Middle frontal gyrus (tissue), 1 donor: ENCODE results near the gene CLIC3.
"Not testable (repeated sequence)": the region's sequence is repeated elsewhere in the genome, so short reads cannot be mapped to it uniquely, and the experiment has no call there.

ENCODE experiments used
- DNase-seq: peaks from one replicate; pipeline ENCODE4 v3.0.0-alpha.2; 2015; ENCODE audit warnings: low spot score; ENCODE audit errors: extremely low spot score

CLIC3 gene

DNA sequence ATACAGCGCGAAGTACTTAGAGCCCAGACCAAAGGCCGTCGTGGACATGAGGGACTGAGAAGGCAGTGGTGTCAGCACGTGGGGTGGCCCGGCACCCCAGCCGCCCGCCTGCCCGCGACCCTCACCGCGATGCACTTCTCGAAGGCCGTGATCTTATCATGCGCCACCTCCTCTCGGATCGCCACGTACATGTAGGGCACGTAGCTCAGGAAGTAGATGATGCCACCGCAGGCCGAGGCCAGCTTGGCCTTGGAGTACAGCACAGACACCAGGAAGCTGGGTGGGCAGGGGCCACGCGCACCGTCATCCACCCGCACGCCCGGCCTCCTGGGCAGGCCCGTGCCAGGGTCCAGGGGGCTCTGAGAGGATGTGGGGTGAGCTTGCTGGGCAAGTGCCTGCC lies 20.7 kb upstream of the CLIC3 start:
- DNase-seq: no peak

DNA sequence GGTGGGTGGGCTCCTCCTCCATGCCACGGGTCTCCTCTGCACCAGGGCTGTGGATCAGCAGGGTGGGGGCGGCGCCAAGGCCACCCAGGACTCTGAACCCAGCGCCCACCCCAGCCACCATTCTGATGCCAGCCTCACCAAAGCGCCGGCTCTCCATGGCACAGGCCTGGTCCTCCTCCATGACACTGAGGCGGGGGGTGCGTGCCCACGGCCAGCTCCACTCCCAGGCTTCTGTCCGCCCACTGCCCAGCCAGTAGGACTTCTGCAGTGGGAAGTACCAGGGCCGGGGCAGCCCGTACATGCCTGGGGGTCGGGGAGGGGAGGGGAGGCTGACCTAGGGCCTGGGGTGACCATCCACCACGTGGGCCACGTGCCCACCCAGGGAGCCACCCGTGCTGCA lies 20.1 kb upstream of the CLIC3 start:
- DNase-seq: no peak

- DNase-seq: no peak
These were observed 19.6 kb upstream of the CLIC3 start for GRCh38 chr9:137015976-137016375.

DNA sequence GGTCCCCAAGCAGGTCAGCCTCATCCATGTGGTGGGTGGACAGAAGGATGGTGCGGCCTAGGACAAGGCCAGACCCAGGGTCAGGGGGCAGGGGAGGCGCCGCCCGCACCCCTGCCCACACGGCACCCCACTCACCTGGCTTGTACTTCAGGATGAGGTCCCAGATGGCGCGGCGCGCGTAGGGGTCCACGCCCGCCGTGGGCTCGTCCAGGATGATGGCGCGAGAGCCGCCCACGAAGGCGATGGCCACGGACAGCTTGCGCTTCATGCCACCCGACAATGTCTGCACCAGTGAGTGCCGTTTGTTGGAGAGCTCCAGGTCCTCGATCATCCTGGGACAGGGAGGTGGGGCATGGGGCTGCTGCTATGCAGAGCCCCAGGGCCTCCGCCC lies 19.2 kb upstream of the CLIC3 start:
- no peak for DNase-seq

DNA sequence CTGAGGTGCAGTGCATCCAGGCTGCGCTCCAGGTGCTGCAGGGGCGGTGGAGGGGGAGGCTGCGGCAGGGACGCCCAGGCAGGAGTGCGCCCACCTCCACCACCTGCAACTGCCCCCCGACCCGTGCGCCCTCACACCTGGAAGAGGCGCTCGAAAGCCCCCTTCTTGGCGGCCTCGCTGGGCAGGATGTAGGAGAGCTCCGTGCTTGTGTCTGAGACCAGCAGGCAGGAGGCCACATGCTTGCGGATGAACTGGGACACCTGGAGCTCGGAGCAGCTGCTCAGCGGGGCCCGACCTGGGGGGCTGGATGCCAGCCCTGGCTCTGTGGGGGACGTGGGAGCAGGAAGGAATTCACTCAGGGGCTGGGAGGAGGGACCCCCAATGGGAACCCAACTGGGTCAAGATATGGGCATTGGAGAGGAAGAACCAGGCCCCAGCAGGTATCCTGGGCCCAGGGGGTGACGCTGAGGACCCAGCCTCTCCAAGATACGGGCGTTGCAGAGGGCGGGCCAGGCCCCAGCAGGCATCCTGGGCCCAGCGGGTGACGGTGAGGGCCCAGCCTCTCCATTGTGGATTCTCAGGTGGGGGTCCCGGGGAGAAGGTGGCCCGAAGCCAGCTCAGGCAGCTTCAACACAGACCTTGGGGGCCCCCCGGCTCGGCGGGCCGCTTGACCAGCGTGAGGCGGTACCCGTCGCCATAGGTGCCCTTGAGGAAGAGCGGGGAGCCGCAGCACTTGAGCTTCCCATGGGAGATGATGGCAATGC lies 18.6 kb upstream of the CLIC3 start:
- no peak for DNase-seq

DNA sequence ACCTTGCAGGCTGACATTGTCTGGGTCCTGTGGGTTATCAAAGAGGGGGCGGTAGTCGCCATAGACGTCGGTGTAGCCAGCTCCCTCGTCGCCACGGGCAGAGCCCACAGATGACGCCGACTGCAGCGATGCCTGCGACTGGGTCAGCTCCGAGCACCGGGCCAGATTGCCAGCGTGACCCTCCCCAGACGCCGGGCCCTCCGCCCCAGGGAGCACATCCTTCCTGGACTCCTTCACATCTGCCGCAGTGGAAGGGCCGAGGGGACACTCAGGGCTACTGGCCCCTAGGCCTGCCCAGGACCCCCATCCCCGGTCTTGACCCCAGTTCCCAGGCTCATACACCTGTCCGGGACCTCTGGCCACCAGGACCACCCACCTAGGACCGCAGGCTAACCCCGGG lies 17.8 kb upstream of the CLIC3 start:
- no peak for DNase-seq

DNA sequence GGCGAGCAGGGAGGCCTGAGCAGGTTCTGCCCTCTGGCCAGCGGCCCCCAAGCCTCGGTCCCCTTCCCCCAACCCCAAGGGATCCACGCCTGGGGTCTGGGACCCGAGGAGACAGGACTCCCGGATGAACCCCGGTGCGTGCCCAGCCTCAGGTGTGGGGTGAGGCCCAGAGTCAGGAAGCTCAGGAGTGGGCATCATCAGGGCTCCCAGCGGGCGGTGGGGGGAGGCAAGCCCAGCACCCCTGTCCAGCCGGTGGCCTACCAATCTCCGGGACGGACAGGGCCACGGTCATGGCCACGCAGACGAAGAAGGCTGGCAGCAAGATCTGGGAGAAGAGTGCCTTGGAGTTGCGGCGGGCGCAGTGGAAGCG lies 17.2 kb upstream of the CLIC3 start:
- no peak for DNase-seq

- no peak for DNase-seq
These were observed 16.6 kb upstream of the CLIC3 start for GRCh38 chr9:137012694-137013570.

- no peak for DNase-seq
These were observed 15.7 kb upstream of the CLIC3 start for GRCh38 chr9:137011907-137012675.

DNA sequence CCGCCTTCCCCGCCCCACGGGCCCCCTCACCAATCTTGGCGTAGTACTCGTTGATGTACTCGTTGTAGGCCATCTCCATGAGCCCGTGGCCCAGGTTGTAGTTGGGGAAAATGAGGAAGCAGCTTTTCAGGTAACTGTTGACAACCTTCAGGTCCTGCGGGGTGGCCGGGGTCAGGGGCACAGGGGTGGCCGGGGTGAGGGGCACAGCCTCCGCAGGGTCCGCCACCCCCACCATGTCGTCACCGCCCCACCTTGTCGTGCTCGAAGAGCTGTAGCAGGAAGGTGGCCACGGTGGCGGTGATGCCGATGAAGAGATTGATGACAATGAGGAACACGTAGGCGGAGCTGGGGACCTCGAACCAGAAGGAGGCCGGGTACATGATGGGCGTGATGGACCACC lies 14.8 kb upstream of the CLIC3 start:
- no peak for DNase-seq

DNA sequence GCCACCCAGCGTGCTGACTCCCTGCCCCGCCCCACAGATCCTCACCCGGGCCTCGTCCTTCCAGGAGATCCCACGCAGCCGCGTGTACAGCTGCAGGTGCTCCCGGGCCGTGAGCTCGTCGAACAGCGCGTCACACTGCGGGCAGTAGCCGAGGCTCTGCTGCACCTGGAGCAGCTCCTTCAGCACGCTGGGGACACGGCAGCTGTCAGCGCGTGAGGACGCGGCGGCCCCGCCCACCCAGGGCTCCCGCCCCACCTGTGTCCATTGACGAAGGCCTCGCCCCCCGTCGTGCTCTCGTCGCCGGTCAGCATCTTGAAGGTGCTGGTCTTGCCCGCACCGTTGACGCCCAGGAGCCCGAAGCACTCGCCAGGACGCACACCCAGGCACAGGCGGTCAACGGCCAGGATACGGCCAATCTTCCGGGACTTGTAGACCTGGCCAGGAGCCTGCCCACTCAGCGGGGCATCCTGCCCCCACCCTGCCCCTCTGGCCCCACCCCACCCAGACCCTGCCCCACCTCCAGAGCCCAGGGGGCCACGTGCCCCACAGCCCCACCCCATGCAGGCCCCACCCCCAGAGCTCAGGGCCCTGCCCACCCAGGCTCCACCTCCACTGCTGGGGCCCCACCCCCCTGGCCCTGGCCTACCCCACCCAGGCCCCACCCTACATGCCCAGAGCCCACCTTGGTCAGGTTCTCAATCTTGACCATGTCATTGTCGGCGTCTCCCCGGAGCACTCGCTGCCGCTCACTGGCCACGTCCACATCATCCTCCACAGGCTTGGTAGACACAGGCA lies 13.8 kb upstream of the CLIC3 start:
- DNase-seq: no peak

- DNase-seq: no peak
These were observed 12.8 kb upstream of the CLIC3 start for GRCh38 chr9:137009217-137009616.

- no peak for DNase-seq
These were observed 11.9 kb upstream of the CLIC3 start for GRCh38 chr9:137008312-137008711.

GRCh38 chr9:137007816-137008270 lies 11.5 kb upstream of the CLIC3 start:
- DNase-seq: no peak

DNA sequence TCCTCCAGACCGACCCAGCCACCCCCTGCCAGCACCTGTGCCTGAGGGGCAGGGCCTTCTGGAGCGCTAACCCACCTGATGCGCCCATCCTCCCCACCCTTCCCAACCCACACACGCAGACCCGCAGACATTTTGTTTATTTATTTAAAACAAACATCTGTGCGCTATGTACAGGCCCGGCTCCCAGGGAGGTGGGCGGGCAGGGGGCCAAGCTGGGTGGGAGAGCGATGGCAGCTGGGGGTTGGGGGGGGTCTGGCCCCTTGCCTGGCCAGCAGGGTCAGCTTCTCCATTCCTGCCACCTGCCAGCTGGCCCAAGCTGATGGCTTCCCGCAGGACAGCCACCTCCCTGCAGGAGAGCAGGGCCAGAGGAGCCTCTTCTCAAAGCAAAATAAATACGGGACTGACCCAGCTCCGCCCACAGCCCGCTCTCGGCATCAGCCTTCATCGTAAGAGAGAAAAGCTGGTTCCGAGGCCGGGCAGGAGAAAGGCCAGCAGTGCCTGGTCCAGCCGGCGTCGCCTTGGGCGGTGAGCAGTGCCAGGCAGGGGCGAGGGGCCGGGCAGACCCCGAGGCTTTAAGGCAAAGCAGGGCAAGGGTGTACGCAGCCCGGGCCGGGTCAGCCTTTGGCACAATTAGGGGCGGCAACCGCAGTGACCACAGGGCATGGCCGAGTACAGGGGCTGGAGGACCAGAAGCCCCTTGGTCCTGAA lies 10.9 kb upstream of the CLIC3 start:
- no peak for DNase-seq

DNA sequence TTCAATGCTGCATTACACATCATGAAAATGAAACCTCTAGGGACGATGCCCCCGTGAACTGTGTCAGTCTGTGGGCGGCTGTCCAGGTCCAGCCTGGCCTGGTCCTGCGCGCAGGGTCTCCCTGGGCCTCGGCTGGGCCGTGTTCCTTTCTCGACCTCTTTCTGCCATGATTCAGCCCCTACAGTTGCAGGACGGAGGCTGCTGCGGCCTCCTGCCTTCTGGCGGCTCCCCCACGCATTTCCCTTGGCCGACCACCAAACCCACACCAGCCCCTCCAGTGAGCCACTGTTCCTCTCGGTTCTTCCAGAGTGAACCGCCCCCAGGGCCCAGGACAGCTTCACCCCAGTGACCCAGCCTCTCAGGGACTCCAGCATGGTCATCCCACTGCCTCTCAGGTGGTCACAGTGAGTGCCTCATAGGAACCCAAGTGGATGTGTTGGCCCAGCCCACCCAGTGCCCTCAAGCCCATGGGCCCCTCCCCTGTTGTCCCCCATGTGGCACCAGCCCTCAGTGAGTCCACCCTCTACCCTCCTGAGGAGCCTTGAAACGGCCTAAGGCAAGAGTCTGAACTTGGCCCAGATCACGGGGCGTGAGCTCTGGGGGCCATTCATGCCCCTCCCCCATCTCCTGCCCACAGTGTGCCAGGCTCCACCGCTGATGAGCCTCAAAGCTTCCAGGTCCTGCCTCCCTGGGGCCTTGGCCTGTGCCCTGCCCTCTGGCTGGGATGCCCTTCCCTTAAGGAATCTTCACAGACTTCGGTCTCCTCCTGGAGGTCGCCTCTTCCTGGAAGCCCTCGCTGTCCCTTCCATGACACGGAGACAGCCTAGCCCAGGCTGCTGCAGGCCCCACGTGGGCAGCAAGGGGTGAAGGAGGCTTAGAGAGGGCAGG lies 10.0 kb upstream of the CLIC3 start:
- no peak for DNase-seq

DNA sequence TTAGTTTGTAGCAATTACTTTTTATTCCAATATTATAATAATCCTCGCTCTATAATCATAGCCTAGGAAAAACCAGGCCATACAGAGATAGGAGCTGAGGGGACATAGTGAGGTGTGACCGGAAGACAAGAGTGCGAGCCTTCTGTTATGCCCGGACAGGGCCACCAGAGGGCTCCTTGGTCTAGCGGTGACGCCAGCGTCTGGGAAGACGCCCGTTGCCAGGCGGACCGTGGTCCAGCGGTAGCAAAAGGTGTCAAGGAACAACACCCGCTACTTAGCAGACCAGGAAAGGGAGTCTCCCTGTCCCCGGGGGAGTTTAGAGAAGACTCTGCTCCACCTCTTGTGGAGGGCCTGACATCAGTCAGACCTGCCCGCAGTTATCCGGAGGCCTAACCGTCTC lies 7.9 kb upstream of the CLIC3 start:
- not testable (repeated sequence) for DNase-seq

DNA sequence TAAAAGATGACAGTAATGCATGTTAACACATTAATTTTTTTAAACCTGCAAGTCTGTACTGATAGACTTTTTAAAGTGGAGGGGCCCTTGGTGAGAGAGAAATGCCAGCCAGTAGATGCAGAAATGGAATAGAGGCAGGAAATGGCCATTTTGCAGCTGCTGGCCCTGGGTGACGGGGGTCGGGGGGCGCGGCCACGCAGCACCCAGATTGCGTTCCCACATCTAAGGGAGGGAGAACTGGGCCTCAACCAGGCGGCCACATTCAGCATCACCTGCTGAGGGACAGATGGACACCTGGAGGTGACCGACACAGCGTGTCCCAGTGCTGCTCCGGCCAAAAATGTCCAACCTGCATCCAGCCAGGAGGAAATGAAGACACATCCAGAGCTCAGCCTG lies 6.3 kb upstream of the CLIC3 start:
- no peak for DNase-seq

DNA sequence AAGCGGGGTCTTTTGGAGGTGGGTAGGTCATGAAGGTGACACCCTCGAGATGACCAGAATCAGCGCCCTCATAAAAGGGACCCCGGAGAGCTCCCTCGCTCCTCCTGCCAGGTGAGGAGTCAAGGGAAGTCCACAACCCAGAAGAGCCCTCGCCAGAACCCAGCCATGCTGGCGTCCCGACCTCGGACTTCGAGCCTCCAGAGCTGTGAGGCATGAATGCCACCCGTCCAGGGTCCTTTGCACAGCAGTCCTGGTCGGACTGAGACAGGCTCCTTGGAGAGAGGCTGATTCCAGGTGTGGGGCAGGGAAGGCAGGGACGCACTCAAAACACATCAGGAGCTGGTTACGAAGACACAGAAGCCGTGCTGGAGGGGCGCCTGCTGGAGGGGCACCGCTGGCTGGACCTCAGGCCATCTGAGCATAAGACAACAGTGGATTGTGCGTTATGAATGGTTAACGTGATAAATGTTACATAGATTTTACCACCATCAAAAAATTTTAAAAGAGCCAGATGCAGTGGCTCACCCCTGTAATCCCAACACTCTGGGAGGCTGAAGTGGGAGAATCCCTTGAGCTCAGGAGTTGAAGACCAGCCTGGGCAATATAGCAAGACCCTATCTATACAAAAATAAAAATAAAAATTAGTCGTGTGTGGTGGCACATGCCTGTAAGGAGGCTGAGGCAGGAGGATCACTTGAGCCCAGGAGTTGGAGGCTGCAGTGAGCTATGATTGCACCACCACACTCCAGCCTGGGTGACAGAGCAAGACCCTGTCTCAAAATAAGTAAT lies 5.7 kb upstream of the CLIC3 start:
- no peak for DNase-seq
